HCT116 (cell line): ENCODE measurements around the gene PROCA1. TPM values are rescaled to one million over a fixed set of nuclear protein-coding genes. Genes with fewer than 3 reads are reported as not detected.

Source experiments
- ATAC-seq: fragments of 200-7000 bp; cut with Tn5 transposase; 2 replicates; pipeline ENCODE4 v1.9.1; 2020; ENCODE audit warnings: mild to moderate bottlenecking, moderate library complexity
- BruUV-seq: library from RNA; stranded (reverse); fragments of 400-500 nt; replicated peaks from 2 replicates; lab custom pipeline; 2021; lab: Mats Ljungman, UMichigan
- CTCF ChIA-PET: fragments of 300-600 bp; sonication (Branson Sonifier 250); formaldehyde crosslinking; loops from one replicate; lab custom pipeline; 2021; ENCODE audit warnings: antibody characterized with exemption; lab: Charles Lee
- POLR2A ChIA-PET: fragments of 300-600, 350-600 bp; sonication (Branson Sonifier 250); formaldehyde crosslinking; loops from one replicate; lab custom pipeline; 2021; ENCODE audit warnings: antibody characterized with exemption; lab: Charles Lee
- RAD21 ChIA-PET, 2 experiments: fragments of 300-600 bp; sonication (Branson Sonifier 250); formaldehyde crosslinking; loops; one replicate each; lab custom pipeline; 2023; ENCODE audit warnings: low total read pairs in 2 of 2; ENCODE audit not compliant: uncharacterized antibody in 2 of 2, unreplicated experiment in 2 of 2, low non-redundant PET in 1 of 2; lab: Charles Lee
- DNase-seq: peaks from one replicate; pipeline ENCODE4 v3.0.0-alpha.2; 2010; ENCODE audit warnings: low read depth, low spot score
- H2AFZ ChIP-seq: fragments of 200-600 bp; shearing (Covaris generic), sonication (generic); 2 replicates; pipeline ENCODE4 v1.6.1; 2017; ENCODE audit warnings: low read depth, mixed run types, mixed read lengths, antibody characterized with exemption, low read length; ENCODE audit not compliant: poor library complexity, severe bottlenecking
- H3K27ac ChIP-seq: 2 replicates; pipeline ENCODE4 v1.5.1; 2012; ENCODE audit warnings: low read depth, low read length
- H3K27me3 ChIP-seq: fragments of 200-600 bp; sonication (generic); 2 replicates; pipeline ENCODE4 v1.6.1; 2016; ENCODE audit warnings: mixed run types, low read length, mixed read lengths; ENCODE audit not compliant: insufficient read depth
- H3K36me3 ChIP-seq, 2 experiments: fragments of 200-500 bp in 1 of 2; fragments of 200-600 bp in 1 of 2; sonication (Bioruptor generic) in 1 of 2; sonication (generic) in 1 of 2; 2 replicates each; pipeline versions ENCODE4 v1.5.1 to v1.6.1; 2014 to 2016; ENCODE audit warnings: low read length in 2 of 2, inconsistent platforms in 1 of 2, mixed read lengths in 1 of 2, mixed run types in 1 of 2; ENCODE audit not compliant: insufficient read depth in 2 of 2, control insufficient read depth in 1 of 2
- H3K4me1 ChIP-seq, 2 experiments: fragments of 200-600 bp in 1 of 2; sonication (generic) in 1 of 2; 2 replicates each; pipeline versions ENCODE4 v1.5.1 to v1.6.1; 2012 to 2017; ENCODE audit warnings: low read length in 2 of 2, inconsistent platforms in 1 of 2, mild to moderate bottlenecking in 1 of 2, mixed read lengths in 1 of 2, mixed run types in 1 of 2, moderate library complexity in 1 of 2; ENCODE audit not compliant: insufficient read depth in 2 of 2, control insufficient read depth in 1 of 2
- H3K4me2 ChIP-seq: fragments of 200-600 bp; sonication (generic); 2 replicates; pipeline ENCODE4 v1.6.1; 2017; ENCODE audit warnings: mixed run types, low read length, mixed read lengths
- H3K4me3 ChIP-seq, 2 experiments: fragments of 200-600 bp in 1 of 2; sonication (generic) in 1 of 2; replicated peaks in 1 of 2; 2 replicates each; pipeline ENCODE4 v1.5.1; 2011 to 2016; ENCODE audit warnings: low read length in 2 of 2, control low read depth in 1 of 2, low read depth in 1 of 2, mild to moderate bottlenecking in 1 of 2, mixed read lengths in 1 of 2, mixed run types in 1 of 2
- H3K79me2 ChIP-seq: fragments of 200-600 bp; sonication (generic); 2 replicates; pipeline ENCODE4 v1.6.1; 2017; ENCODE audit warnings: mild to moderate bottlenecking, mixed run types, low read length, moderate library complexity, mixed read lengths; ENCODE audit not compliant: insufficient read depth
- H3K9ac ChIP-seq: fragments of 200-600 bp; sonication (generic); 2 replicates; pipeline ENCODE4 v1.6.1; 2016; ENCODE audit warnings: low read length, mixed read lengths
- H3K9me2 ChIP-seq: fragments of 200-600 bp; sonication (generic), shearing (Covaris generic); 2 replicates; pipeline ENCODE4 v1.6.1; 2017; ENCODE audit warnings: mixed run types, mild to moderate bottlenecking, moderate library complexity; ENCODE audit not compliant: insufficient read depth
- H3K9me3 ChIP-seq, 2 experiments: fragments of 200-500 bp in 1 of 2; fragments of 200-600 bp in 1 of 2; sonication (Bioruptor generic) in 1 of 2; sonication (generic) in 1 of 2; 2 replicates each; pipeline ENCODE4 v1.6.1; 2014 to 2017; ENCODE audit warnings: low read length in 2 of 2, mixed read lengths in 2 of 2, inconsistent platforms in 1 of 2, low read depth in 1 of 2, mild to moderate bottlenecking in 1 of 2, mixed run types in 1 of 2, moderate library complexity in 1 of 2; ENCODE audit not compliant: control insufficient read depth in 1 of 2, insufficient read depth in 1 of 2
- H4K20me1 ChIP-seq: fragments of 200-600 bp; sonication (generic), shearing (Covaris generic); 2 replicates; pipeline ENCODE4 v1.6.1; 2017; ENCODE audit warnings: mixed run types, mild to moderate bottlenecking, moderate library complexity; ENCODE audit not compliant: insufficient read depth
- ATF3 ChIP-seq: IDR thresholded peaks from 2 replicates; pipeline ENCODE4 v1.6.1; 2012
- CBX3 ChIP-seq: IDR thresholded peaks from 2 replicates; pipeline ENCODE4 v1.6.1; 2012; ENCODE audit warnings: low read depth
- CEBPB ChIP-seq: IDR thresholded peaks from 2 replicates; pipeline ENCODE4 v1.6.1; 2012; ENCODE audit warnings: low read depth
- EZH2 ChIP-seq: fragments of 200-600 bp; sonication (generic); IDR thresholded peaks from 2 replicates; pipeline ENCODE4 v1.6.1; 2017; ENCODE audit warnings: antibody characterized with exemption, mixed run types
- EZH2phosphoT487 ChIP-seq: fragments of 200-600 bp; IDR thresholded peaks from 2 replicates; pipeline ENCODE4 v1.6.1; 2018; ENCODE audit warnings: antibody characterized with exemption, borderline replicate concordance
- FOSL1 ChIP-seq: IDR thresholded peaks from 2 replicates; pipeline ENCODE4 v1.6.1; 2012; ENCODE audit warnings: low read depth
- MAX ChIP-seq: IDR thresholded peaks from 2 replicates; pipeline ENCODE4 v1.6.1; 2012
- POLR2AphosphoS5 ChIP-seq: IDR thresholded peaks from 2 replicates; pipeline ENCODE4 v1.6.1; 2011; ENCODE audit warnings: mild to moderate bottlenecking, low read depth, low read length, moderate library complexity
- SIN3A ChIP-seq: IDR thresholded peaks from 2 replicates; pipeline ENCODE4 v1.6.1; 2012; ENCODE audit warnings: low read depth
- SRF ChIP-seq: IDR thresholded peaks from 2 replicates; pipeline ENCODE4 v1.6.1; 2012; ENCODE audit warnings: low read depth
- ZNF274 ChIP-seq: fragments of 200-500 bp; sonication (Bioruptor generic); IDR thresholded peaks from 2 replicates; pipeline ENCODE4 v1.6.1; 2014; ENCODE audit warnings: mild to moderate bottlenecking, low read depth, low read length, inconsistent platforms
- intact Hi-C: fragments of 100-400 bp; cut with micrococcal nuclease; formaldehyde crosslinking; loops from 2 replicates; pipeline ENCODE4 v1.10.0; 2022
- total RNA-seq: library from RNA; stranded (reverse); gene quantifications from one replicate; pipeline ENCODE4 v1.2.1, GENCODE V29; 2021; ENCODE audit not compliant: unreplicated experiment
- TF ChIP-seq, protein P1 (sequence below): IDR thresholded peaks from 2 replicates; pipeline ENCODE4 v1.6.1; 2012; ENCODE audit warnings: low read depth

Gene PROCA1
- total RNA-seq, 1 experiment from 2014 or later: 0.96 TPM

DNA sequence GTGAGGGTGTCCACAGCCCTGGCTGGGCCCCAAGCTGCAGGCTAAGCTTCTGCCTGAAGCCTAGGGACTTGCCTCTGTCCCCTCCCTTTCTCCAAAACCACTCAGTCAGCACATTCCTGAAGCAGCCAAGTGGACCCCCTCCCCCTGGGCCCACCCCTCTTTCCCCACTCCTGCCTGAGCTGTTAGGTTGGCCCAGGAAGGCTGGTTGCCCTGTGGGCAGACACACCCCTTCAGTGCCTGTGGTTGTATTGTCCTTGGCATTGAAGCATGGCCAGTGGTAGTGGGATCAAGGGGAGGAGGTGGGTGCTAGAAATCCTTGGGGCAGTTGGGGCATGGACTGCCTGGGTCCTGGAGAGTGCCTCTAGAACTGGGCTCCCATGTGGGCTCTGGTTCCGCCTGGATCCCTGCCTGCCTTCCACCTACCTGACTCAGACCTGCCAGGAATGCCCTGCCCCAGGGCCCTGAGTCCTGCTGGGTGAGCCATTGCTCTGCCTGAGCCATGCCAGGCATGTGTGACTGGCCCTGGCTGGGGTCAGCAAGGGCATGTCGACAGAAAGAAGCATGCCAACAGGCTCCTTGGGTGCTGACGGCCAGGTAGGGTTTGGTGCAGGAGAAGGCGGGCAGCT lies 34.2 kb upstream of the PROCA1 start:
- Histone ChIP-seq H4K20me1 (peaks cover 31% of the 10 kb centered on the region; the same call in 1 of the 2 replicates), H3K4me2 (peak overlapping the region; percentile 99), H3K36me3 (peaks cover 28 to 50% of the 10 kb centered on the region in 2 experiments), H3K4me1 (peaks cover 34 to 66% of the 10 kb centered on the region in 2 experiments), H3K27me3 (no peaks in the 10 kb centered on the region), H3K9me3 (no peaks in the 10 kb centered on the region), H3K4me3 (peak overlapping the region; percentile 97 to 100), H3K79me2 (peaks cover 60% of the 10 kb centered on the region), H2AFZ (no peak overlapping the region), H3K9me2 (no peaks in the 10 kb centered on the region), H3K27ac (peak overlapping the region; percentile 98), H3K9ac (peak overlapping the region; percentile 100)
- TF ChIP-seq EZH2 (no peak), POLR2AphosphoS5 (0 out of 2 replicates have a peak, but pooled peaks have one; percentile 16)
- no peak for ATAC-seq
- no peak for DNase-seq
- POLR2A ChIA-PET: interaction anchor here (1.4 to 11.6 kb wide), 3 partner anchors 17 to 26 kb away, joined by 4 to 149 read pairs (median 9); partner anchors contain the start of genes NEK8, RPL23A and TLCD1
- RAD21 ChIA-PET: interaction anchor here in 1 of 2 experiments (0.6 kb wide), 1 partner anchor 19 kb away, joined by 8 read pairs; no protein-coding TSS in a partner anchor
- intact Hi-C loops: no loop called here
- CTCF ChIA-PET: interaction anchor here (13.6 kb wide), 1 partner anchor 19 kb away, joined by 207 read pairs; the partner anchor contains the start of genes NEK8 and TLCD1
- no TSS peak for BruUV-seq

DNA sequence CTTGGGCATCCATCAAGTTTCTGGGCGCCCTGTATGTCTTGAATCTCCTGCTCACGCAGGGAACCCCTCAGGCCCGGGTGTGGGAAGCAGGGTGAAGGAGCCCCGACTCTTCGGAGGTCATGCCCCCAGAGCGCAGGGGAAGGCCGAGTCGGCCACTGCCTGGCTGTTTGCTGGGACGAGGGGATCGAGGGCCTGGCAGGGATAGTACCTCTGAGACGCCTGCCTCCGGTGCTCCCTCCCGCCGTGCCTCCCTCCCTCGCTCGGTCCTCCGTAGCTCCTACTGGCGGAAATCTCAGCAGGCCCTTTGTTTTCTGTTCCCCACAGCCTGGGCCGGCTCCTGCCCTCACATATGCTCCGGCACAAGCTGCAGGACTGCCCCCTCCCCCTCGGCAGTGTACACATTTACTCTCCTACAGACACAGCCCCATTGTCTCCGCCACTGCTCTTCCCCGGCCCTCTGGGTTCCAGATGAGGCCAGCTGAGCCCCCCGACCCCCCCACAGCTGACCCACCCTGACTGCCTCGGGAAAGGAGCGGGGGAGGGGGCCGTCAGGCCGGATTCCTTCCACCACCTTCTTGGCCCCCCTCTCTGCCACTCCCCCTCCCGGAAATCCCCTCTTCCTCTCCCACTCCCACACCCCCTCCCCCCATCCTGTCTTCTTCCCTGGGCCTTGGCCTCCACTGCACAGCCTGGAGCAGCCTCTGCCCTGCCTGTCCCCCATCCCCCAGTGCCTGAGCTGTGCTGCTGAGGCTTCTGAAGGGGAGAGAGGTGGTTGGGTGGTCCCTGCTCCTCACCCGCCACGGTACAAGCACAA lies 33.5 kb upstream of the PROCA1 start:
- DNase-seq (no peak), ATAC-seq (no peak; the same call in 1 of the 2 replicates)
- peak overlapping the region; percentile 98 for H3K27ac ChIP-seq
- H2AFZ ChIP-seq: no peak overlapping the region
- ChIA-PET CTCF (interaction anchor here (13.6 kb wide), 1 partner anchor 18 kb away, joined by 207 read pairs; the partner anchor contains the start of genes NEK8 and TLCD1), RAD21 (interaction anchor here in 1 of 2 experiments (1.0 kb wide), 1 partner anchor 19 kb away, joined by 5 read pairs; no protein-coding TSS in a partner anchor), POLR2A (interaction anchor here (2.3 to 11.6 kb wide), 2 partner anchors 17 to 26 kb away, joined by 9 to 149 read pairs; partner anchors contain the start of genes NEK8, RPL23A and TLCD1)
- H3K36me3 ChIP-seq: peaks cover 23 to 43% of the 10 kb centered on the region in 2 experiments
- H4K20me1 ChIP-seq: peaks cover 24% of the 10 kb centered on the region; the same call in 1 of the 2 replicates
- peaks cover 52% of the 10 kb centered on the region for H3K79me2 ChIP-seq
- peak overlapping the region; percentile 100 for H3K9ac ChIP-seq
- H3K27me3 ChIP-seq: no peaks in the 10 kb centered on the region
- H3K4me2 ChIP-seq: peak overlapping the region; percentile 99
- peaks cover 34 to 59% of the 10 kb centered on the region in 2 experiments for H3K4me1 ChIP-seq
- intact Hi-C loops: no loop called here
- peak overlapping the region; percentile 97 to 100 for H3K4me3 ChIP-seq
- BruUV-seq: no TSS peak
- no peaks in the 10 kb centered on the region for H3K9me3 ChIP-seq
- no peaks in the 10 kb centered on the region for H3K9me2 ChIP-seq
- no peak for TF ChIP-seq POLR2AphosphoS5
- no peak; the same call in 1 of the 2 replicates for TF ChIP-seq SIN3A
- no peak for TF ChIP-seq CEBPB
- no peak for TF ChIP-seq ZNF274
- TF ChIP-seq CBX3: no peak
- no peak for TF ChIP-seq MAX
- TF ChIP-seq ATF3: no peak
- TF ChIP-seq FOSL1: no peak
- no peak for TF ChIP-seq EZH2phosphoT487
- TF ChIP-seq SRF: no peak
- TF ChIP-seq, protein P1, sequence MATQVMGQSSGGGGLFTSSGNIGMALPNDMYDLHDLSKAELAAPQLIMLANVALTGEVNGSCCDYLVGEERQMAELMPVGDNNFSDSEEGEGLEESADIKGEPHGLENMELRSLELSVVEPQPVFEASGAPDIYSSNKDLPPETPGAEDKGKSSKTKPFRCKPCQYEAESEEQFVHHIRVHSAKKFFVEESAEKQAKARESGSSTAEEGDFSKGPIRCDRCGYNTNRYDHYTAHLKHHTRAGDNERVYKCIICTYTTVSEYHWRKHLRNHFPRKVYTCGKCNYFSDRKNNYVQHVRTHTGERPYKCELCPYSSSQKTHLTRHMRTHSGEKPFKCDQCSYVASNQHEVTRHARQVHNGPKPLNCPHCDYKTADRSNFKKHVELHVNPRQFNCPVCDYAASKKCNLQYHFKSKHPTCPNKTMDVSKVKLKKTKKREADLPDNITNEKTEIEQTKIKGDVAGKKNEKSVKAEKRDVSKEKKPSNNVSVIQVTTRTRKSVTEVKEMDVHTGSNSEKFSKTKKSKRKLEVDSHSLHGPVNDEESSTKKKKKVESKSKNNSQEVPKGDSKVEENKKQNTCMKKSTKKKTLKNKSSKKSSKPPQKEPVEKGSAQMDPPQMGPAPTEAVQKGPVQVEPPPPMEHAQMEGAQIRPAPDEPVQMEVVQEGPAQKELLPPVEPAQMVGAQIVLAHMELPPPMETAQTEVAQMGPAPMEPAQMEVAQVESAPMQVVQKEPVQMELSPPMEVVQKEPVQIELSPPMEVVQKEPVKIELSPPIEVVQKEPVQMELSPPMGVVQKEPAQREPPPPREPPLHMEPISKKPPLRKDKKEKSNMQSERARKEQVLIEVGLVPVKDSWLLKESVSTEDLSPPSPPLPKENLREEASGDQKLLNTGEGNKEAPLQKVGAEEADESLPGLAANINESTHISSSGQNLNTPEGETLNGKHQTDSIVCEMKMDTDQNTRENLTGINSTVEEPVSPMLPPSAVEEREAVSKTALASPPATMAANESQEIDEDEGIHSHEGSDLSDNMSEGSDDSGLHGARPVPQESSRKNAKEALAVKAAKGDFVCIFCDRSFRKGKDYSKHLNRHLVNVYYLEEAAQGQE: no peak
